A673 (cell line): ENCODE results near the gene FAM168A.
"Not testable (repeated sequence)": the region's sequence is repeated elsewhere in the genome, so short reads cannot be mapped to it uniquely, and the experiment has no call there.

ENCODE experiments used
- CTCF ChIP-seq: fragments of 300-800, 200-600 bp; sonication (generic); conservative IDR thresholded peaks from 2 replicates; pipeline ENCODE4 v1.5.1; 2017; ENCODE audit warnings: low read depth, mild to moderate bottlenecking, antibody characterized with exemption, low read length, moderate library complexity, mixed read lengths
- EZH2 ChIP-seq: fragments of 200-600 bp; sonication (generic); IDR thresholded peaks from 2 replicates; pipeline ENCODE4 v1.6.1; 2017; ENCODE audit warnings: borderline replicate concordance, low read depth, mild to moderate bottlenecking, mixed read lengths, antibody characterized with exemption, low read length; ENCODE audit not compliant: poor library complexity, severe bottlenecking

DNA sequence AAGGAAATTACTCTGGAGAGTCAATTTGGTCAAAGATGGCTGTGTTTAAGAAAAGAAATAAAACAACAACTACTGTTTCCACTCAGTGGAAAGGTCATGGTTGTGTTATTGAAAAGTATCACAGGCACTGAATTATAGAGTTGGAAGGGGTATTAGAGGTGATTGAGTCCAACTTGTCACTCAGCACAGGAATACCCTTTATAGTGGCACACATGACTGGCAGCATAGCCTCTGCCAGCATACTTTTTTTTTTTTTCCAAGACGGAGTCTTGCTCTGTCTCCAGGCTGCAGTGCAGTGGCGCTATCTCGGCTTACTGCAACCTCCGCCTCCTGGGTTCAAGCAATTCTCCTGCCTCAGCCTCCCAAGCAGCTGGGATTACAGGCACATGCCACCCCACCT is 161.1 kb downstream of the FAM168A start:
- TF ChIP-seq CTCF, EZH2: not testable (repeated sequence)
